HG03378 (cell line): ENCODE results near the gene ADARB2.
"Not testable (repeated sequence)": the region's sequence is repeated elsewhere in the genome, so short reads cannot be mapped to it uniquely, and the experiment has no call there.

Experiments
- ATAC-seq: cut with Tn5 transposase; IDR thresholded peaks from one replicate; pipeline ENCODE4 v1.9.1; 2021; ENCODE audit warnings: mild to moderate bottlenecking, moderate library complexity; ENCODE audit not compliant: unreplicated experiment

Gene ADARB2

GRCh38 chr10:1737222-1738061 is at the start of gene ADARB2:
Gene ADARB2, minus strand, starts transcription at chr10:1737525.
- peak; percentile 84 for ATAC-seq

GRCh38 chr10:1785835-1786234 is 48.5 kb upstream of the ADARB2 start:
- ATAC-seq: no peak

GRCh38 chr10:1782841-1783240 is 45.5 kb upstream of the ADARB2 start:
- ATAC-seq: no peak

- no peak for ATAC-seq
Measured at GRCh38 chr10:1779796-1780195, 42.5 kb upstream of the ADARB2 start.

- no peak for ATAC-seq
Measured at GRCh38 chr10:1778375-1778969, 41.1 kb upstream of the ADARB2 start.

- ATAC-seq: no peak
Measured at GRCh38 chr10:1776127-1776662, 38.9 kb upstream of the ADARB2 start.

GRCh38 chr10:1774796-1775195 is 37.5 kb upstream of the ADARB2 start:
- ATAC-seq: no peak

GRCh38 chr10:1773204-1773603 is 35.9 kb upstream of the ADARB2 start:
- ATAC-seq: not testable (repeated sequence)

- ATAC-seq: no peak
Measured at GRCh38 chr10:1766049-1766448, 28.7 kb upstream of the ADARB2 start.

- no peak for ATAC-seq
Measured at GRCh38 chr10:1762076-1762475, 24.8 kb upstream of the ADARB2 start.

- no peak for ATAC-seq
Measured at GRCh38 chr10:1754506-1755153, 17.3 kb upstream of the ADARB2 start.

- ATAC-seq: no peak
Measured at GRCh38 chr10:1752153-1752552, 14.8 kb upstream of the ADARB2 start.

- ATAC-seq: no peak
Measured at GRCh38 chr10:1747590-1748157, 10.3 kb upstream of the ADARB2 start.

- no peak for ATAC-seq
Measured at GRCh38 chr10:1746796-1747195, 9.5 kb upstream of the ADARB2 start.

- ATAC-seq: no peak
Measured at GRCh38 chr10:1745780-1746456, 8.6 kb upstream of the ADARB2 start.

GRCh38 chr10:1744524-1744923 is 7.2 kb upstream of the ADARB2 start:
- no peak for ATAC-seq

- no peak for ATAC-seq
Measured at GRCh38 chr10:1743141-1743540, 5.8 kb upstream of the ADARB2 start.

GRCh38 chr10:1741450-1741849 is 4.1 kb upstream of the ADARB2 start:
- ATAC-seq: no peak

- ATAC-seq: no peak
Measured at GRCh38 chr10:1739751-1740150, 2.4 kb upstream of the ADARB2 start.

GRCh38 chr10:1738950-1739349 is 1.6 kb upstream of the ADARB2 start:
- ATAC-seq: peak; percentile 67

- ATAC-seq: no peak
Measured at GRCh38 chr10:1736972-1737221, 428 bp downstream of the ADARB2 start.
